Activated naive CD4-positive, alpha-beta T cell treated with anti-CD3 and anti-CD28 coated beads, Interleukin-2, amount 50 U/mL, for 72 hours (primary cell): ENCODE results near the gene COA1. TPM values are rescaled to one million over a fixed set of nuclear protein-coding genes. Genes with fewer than 3 reads are reported as not detected.
A peak's percentile ranks its signal among the peaks of the same experiment; 100 is the strongest.
"Not testable (repeated sequence)": the region's sequence is repeated elsewhere in the genome, so short reads cannot be mapped to it uniquely, and the experiment has no call there.

Source experiments
- ATAC-seq, 2 donors: fragments of 150-1000 bp; cut with Tn5 transposase; 2 replicates each; pipeline ENCODE4 v1.10.0; 2021; ENCODE audit warnings: mild to moderate bottlenecking in 2 of 2, moderate library complexity in 2 of 2
- DNase-seq, 2 donors: peaks; one replicate each; pipeline ENCODE4 v3.0.0; 2021 to 2022; ENCODE audit warnings: low spot score in 2 of 2
- H3K27ac Mint-ChIP-seq, 2 donors: one replicate each; pipeline ENCODE4 v1.8.0; 2022; ENCODE audit warnings: mild to moderate bottlenecking in 2 of 2, mixed read lengths in 2 of 2
- H3K36me3 Mint-ChIP-seq, 2 donors: one replicate each; pipeline ENCODE4 v1.8.0; 2022; ENCODE audit warnings: mixed read lengths in 2 of 2
- H3K9me3 Mint-ChIP-seq, 2 donors: one replicate each; pipeline ENCODE4 v1.8.0; 2022; ENCODE audit warnings: mixed read lengths in 2 of 2
- total RNA-seq, 2 donors: library from RNA; stranded (reverse); gene quantifications; one replicate each; pipeline ENCODE4 v1.2.3, GENCODE V29; 2022

Gene COA1
- total RNA-seq, 2 donors from 2014 or later: 31.9 to 72.4 TPM

DNA sequence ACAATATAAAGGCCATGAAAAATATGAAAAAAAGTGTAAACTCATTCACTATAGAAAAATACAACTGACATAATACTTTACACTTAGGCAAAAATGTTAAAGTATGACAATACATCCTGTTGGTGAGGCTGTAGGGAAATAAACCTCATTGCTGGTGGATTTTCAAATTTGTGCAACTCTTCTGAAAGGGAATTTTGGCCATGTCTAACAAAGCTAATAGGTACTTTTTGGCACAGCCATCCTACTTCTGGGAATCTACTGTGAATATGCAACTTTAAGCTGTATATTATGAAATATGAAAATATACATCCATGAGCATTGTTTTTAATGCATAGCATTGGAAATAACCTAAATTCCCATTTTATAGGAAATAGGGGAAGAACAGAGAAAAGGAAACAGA lies 13.4 kb upstream of the COA1 start:
- H3K27ac Mint-ChIP-seq: no peak overlapping the region
- peaks cover 0 to 8% of the 10 kb centered on the region in 2 donors for H3K9me3 Mint-ChIP-seq
- no peaks in the 10 kb centered on the region for H3K36me3 Mint-ChIP-seq
- no peak for ATAC-seq
- no peak for DNase-seq

DNA sequence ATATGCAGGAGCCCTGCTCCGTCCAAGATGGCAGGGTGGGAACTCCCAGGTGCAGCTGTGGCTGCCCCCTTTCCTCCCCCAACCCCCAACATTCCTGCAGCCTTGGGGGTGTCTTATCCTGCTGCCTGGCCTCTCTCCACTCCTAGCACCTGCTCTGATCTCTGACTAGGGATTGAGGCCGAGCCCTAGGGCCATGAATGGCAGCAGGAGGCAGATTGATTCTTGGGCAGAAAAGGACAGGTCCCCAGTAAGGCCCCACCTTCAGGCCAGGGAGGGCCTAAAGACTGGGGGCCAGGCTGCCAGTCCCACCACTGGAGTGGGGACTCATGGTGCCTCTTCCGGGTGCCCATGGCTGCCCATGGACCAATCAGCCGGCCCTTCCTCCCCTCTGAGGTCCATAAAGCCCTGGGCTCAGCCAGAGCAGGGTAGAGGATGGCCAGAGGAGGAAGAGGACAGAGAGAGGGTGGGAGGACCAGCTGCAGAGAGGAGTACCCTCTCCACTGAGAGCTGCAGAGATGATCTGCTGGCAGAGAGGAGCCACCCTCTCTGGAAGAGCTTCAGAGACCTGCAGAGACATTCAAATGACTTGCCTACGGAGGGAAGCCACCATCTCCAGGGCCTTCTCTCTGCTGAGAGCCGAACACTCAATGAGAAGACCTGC lies 8.3 kb upstream of the COA1 start:
- Mint-ChIP-seq H3K27ac (no peak overlapping the region), H3K36me3 (no peaks in the 10 kb centered on the region), H3K9me3 (peaks cover 0 to 12% of the 10 kb centered on the region in 2 donors)
- ATAC-seq (no peak), DNase-seq (no peak)

- peak in 1 of 2 donors; percentile 49 for DNase-seq
- Mint-ChIP-seq H3K9me3 (peaks cover 0 to 12% of the 10 kb centered on the region in 2 donors), H3K36me3 (no peaks in the 10 kb centered on the region), H3K27ac (peak overlapping the region; percentile 57 to 66)
- ATAC-seq: peak; percentile 92 to 97
These were observed 6.7 kb upstream of the COA1 start for GRCh38 chr7:43735802-43736603.

- H3K27ac Mint-ChIP-seq: peak overlapping the region; percentile 57 to 66
- no peaks in the 10 kb centered on the region for H3K36me3 Mint-ChIP-seq
- peak in 1 of 2 donors; percentile 74 for ATAC-seq
- no peak for DNase-seq
- H3K9me3 Mint-ChIP-seq: peaks cover 0 to 12% of the 10 kb centered on the region in 2 donors
These were observed 6.1 kb upstream of the COA1 start for GRCh38 chr7:43735403-43735801.

GRCh38 chr7:43734575-43735332 lies 5.4 kb upstream of the COA1 start:
- H3K9me3 Mint-ChIP-seq: peaks cover 0 to 12% of the 10 kb centered on the region in 2 donors
- H3K36me3 Mint-ChIP-seq, ATAC-seq, DNase-seq: not testable (repeated sequence)
- H3K27ac Mint-ChIP-seq: peak overlapping the region; percentile 57 to 66

- H3K36me3 Mint-ChIP-seq: peaks cover 10 to 15% of the 10 kb centered on the region in 2 donors
- not testable (repeated sequence) for DNase-seq, H3K9me3 Mint-ChIP-seq, H3K27ac Mint-ChIP-seq, ATAC-seq
These were observed 2.2 kb upstream of the COA1 start for GRCh38 chr7:43731494-43731893.

DNA sequence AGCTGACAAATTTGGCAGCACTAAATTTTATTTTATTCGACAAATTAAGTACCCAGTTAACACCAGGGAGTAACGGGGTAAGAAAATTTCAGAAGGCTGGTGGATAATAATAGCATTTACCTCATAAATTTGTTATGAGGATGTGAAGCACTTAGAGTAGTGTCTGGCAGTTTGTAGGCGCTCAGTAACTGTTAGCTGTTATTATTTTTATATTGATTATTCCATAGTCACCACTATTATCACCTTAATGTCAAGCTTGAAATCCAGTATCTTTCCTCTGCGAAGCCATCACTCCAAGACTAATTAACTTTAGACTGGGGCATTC lies 563 bp upstream of the COA1 start:
- DNase-seq (no peak), ATAC-seq (no peak)
- Mint-ChIP-seq H3K9me3 (no peaks in the 10 kb centered on the region), H3K36me3 (peaks cover 15 to 16% of the 10 kb centered on the region in 2 donors), H3K27ac (peak overlapping the region; percentile 81 to 92)

DNA sequence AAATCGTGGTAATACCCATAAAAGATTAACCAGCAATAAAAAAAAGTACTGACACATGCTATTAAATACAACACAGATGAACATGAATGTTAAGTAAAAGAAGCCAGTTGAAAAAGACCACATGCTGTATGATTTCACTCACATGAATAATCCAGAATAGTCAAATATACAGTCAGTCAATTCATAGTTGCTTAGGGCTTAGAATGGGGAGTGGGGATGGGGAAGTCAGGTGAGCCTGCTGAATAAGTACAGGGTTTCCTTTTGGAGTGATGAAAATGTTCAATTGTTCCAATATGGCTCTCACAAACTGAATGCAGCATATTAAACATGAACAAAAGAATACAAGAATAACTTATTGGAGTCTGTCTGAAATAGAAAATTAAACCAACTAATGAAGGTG lies 1.8 kb downstream of the COA1 start:
- DNase-seq: no peak
- Mint-ChIP-seq H3K9me3 (no peaks in the 10 kb centered on the region), H3K27ac (peak overlapping the region in 1 of 2 donors; percentile 39), H3K36me3 (peaks cover 15 to 22% of the 10 kb centered on the region in 2 donors)
- no peak for ATAC-seq

DNA sequence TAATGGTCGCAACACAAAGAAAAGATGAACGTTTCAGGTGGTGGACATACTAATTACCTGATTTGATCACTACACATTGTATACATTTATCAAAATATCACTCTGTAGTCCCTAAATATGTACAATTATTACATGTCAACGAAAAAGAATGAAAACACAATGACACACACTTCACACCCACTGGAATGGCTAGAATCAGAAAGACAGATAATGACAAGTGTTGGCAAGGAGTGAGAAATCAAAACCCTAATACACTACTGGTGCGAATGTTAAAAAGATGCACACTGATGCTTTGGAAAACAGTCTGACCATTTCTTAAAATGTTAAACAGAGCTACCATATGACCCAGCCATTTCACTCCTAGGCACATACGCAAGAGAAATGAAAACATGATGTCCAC lies 2.3 kb downstream of the COA1 start:
- no peaks in the 10 kb centered on the region for H3K9me3 Mint-ChIP-seq
- ATAC-seq (no peak), DNase-seq (no peak)
- H3K27ac Mint-ChIP-seq: peak overlapping the region in 1 of 2 donors; percentile 39
- peaks cover 15 to 22% of the 10 kb centered on the region in 2 donors for H3K36me3 Mint-ChIP-seq

DNA sequence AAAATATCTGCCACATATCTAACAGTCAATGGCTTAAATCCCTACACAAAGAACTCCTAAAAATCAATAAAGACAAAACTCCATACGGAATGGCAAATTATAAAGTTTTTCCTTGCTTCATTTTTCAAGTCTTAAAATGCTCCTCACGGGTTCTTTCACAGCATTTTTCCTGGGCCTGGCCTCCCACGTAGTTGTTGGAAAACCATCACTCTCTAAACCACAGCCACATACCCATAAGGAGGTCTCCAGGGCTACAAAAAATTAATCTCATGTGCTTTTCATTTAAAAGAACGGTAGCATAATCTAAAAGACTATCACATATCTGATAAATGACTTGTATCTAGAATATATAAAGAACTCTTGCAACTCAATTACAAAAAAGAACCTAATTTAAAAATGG lies 2.9 kb downstream of the COA1 start:
- no peak for ATAC-seq
- DNase-seq: no peak
- H3K27ac Mint-ChIP-seq: peak overlapping the region in 1 of 2 donors; percentile 39

GRCh38 chr7:43725251-43725650 lies 4.1 kb downstream of the COA1 start:
- Mint-ChIP-seq H3K27ac (no peak overlapping the region), H3K36me3 (peaks cover 15 to 26% of the 10 kb centered on the region in 2 donors), H3K9me3 (no peaks in the 10 kb centered on the region)
- ATAC-seq: no peak
- DNase-seq: no peak

More for the DNA sequence above, 2.9 kb downstream of the COA1 start:
- H3K9me3 Mint-ChIP-seq: no peaks in the 10 kb centered on the region
- peaks cover 15 to 22% of the 10 kb centered on the region in 2 donors for H3K36me3 Mint-ChIP-seq

- DNase-seq (no peak), ATAC-seq (no peak)
- H3K36me3 Mint-ChIP-seq: peaks cover 0 to 21% of the 10 kb centered on the region in 2 donors
- no peaks in the 10 kb centered on the region for H3K9me3 Mint-ChIP-seq
- no peak overlapping the region for H3K27ac Mint-ChIP-seq
These were observed 6.3 kb downstream of the COA1 start for GRCh38 chr7:43723007-43723341.

DNA sequence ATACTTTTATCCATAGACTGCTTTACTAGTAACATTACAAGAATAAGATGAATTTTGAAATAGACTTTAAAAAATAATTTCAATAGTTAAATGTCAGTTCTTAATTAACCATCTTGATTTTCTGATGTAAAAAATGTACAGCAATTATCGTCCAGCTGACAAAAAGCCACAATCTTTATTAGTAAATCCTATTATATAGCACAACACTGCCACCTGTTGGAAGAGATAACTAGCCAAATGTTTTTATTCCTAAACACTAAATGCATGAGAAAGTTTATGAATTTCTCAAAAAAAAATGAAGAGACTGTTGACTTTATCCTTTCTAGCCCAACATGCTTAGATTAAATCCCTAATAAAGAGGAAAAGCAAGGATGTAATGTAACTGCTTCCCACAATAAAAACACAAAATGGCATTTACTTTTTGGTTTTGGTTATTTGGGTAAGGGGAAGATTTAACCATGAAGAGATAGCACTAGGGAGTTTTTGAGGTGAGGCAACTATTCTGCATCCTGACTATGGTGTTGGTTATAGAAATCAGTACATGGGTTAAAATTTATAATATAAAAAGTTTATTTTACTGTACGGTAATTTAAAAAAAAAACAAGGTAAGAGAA lies 8.0 kb downstream of the COA1 start:
- DNase-seq: no peak
- Mint-ChIP-seq H3K9me3 (no peaks in the 10 kb centered on the region), H3K36me3 (peaks cover 0 to 21% of the 10 kb centered on the region in 2 donors), H3K27ac (peak overlapping the region in 1 of 2 donors; percentile 46)
- ATAC-seq: no peak

DNA sequence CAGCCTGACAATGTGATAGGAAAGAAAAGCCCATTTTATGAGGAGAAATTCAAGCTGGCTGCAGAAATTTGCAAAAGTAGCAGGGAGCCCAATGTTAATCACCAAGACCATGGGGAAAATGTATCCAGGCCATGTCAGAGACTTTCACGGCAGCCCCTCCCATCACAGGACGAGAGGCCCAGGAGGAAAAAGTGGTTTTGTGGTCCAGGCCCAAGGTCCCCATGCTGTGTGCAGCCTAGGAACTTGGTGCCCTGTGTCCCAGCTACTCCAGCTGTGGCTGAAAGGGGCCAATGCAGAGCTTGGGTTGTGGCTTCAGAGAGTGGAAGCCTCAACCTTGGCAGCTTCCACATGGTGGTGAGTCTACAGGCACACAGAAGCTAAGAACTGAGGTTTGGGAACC lies 12.7 kb downstream of the COA1 start:
- no peak for ATAC-seq
- peak overlapping the region in 1 of 2 donors; percentile 68 for H3K27ac Mint-ChIP-seq
- DNase-seq: no peak

GRCh38 chr7:43715966-43716365 lies 13.4 kb downstream of the COA1 start:
- not testable (repeated sequence) for ATAC-seq, H3K27ac Mint-ChIP-seq, DNase-seq, H3K9me3 Mint-ChIP-seq, H3K36me3 Mint-ChIP-seq

More for the DNA sequence above, 12.7 kb downstream of the COA1 start:
- H3K9me3 Mint-ChIP-seq: no peaks in the 10 kb centered on the region
- H3K36me3 Mint-ChIP-seq: peaks cover 0 to 9% of the 10 kb centered on the region in 2 donors

DNA sequence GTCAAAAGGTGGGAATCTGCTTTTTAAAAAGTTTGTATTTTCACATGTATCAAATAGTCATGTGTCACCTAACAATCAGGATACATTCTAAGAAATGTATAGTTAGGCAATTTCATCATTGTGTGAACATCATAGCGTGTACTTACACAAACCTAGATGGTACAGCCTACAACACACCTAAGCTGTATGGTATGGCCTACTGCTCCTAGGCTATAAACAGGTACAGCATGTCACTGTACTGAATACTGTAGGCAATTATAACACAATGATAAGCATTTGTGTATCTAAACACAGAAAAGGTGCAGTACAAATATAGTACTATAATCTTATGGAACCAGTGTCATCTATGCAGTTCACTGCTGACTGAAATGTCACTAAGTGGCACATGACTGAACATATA lies 17.8 kb downstream of the COA1 start:
- DNase-seq: no peak
- Mint-ChIP-seq H3K27ac (peak overlapping the region in 1 of 2 donors; percentile 76), H3K36me3 (peaks cover 0 to 20% of the 10 kb centered on the region in 2 donors), H3K9me3 (peaks cover 0 to 6% of the 10 kb centered on the region in 2 donors)
- ATAC-seq: no peak

- H3K27ac Mint-ChIP-seq, H3K9me3 Mint-ChIP-seq, ATAC-seq, DNase-seq: not testable (repeated sequence)
- H3K36me3 Mint-ChIP-seq: peaks cover 10 to 35% of the 10 kb centered on the region in 2 donors
These were observed 21.3 kb downstream of the COA1 start for GRCh38 chr7:43708055-43708454.
